Posterior vena cava (tissue), 2 donors: Measurements from ENCODE around the gene POLR2M. TPM values are rescaled to one million over a fixed set of nuclear protein-coding genes. Genes with fewer than 3 reads are reported as not detected.

ENCODE experiments used
- DNase-seq: peaks from one replicate; pipeline ENCODE4 v3.0.0-alpha.2; 2020; ENCODE audit warnings: low spot score
- intact Hi-C, 2 donors: fragments of 100-400 bp; cut with DNase I; formaldehyde crosslinking; loops; one replicate each; pipeline versions ENCODE4 v1.14.1 to v1.14.2; 2022 to 2023
- total RNA-seq, 2 donors: library from RNA; stranded (reverse); fragmentation: NEBNext Ultra II Directional; extraction: Animal tissue kit (Norgen Biotek cat#: 25700); gene quantifications; one replicate each; pipeline ENCODE4 v1.2.1, GENCODE V29; 2021
- donor health status: DM: yes; HTN: yes; CAD: no.
- donor health status: DM: yes; HTN: yes; CAD: no.

The POLR2M gene
- total RNA-seq, 2 donors from 2014 or later: 65.2 to 76.0 TPM

GRCh38 chr15:57763176-57763964 lies 56.9 kb downstream of the POLR2M start:
- intact Hi-C loops: no loop called here
- DNase-seq: no peak

Other genes starting within 250 kb of the POLR2M start
- gene MYZAP, start 114.8 kb upstream of the POLR2M start, total RNA-seq: 1 to 10 TPM; 6.2 to 8.4 TPM